ENCODE measurements around the gene LAMA4.

DNA sequence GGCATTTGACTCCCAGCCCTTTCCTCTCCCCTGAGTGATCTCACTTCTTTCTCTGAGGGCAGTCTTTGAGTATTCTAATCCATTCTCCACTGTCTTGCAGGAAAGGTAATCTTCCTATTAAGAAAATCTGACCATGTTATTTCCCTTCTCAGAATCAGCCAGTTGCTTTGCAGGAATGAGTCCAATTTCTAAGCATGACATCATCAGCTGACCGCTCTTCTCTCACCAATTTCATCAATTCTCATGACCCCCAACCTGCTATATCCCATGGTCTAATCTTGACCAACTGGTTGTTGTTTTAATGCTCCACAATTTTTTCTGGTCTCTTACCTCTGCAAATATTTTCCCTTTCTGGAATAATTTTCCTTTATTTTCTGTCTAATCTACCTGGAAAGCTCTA, 93.6 kb downstream of the LAMA4 start:
- TF ChIP-seq, protein P1, sequence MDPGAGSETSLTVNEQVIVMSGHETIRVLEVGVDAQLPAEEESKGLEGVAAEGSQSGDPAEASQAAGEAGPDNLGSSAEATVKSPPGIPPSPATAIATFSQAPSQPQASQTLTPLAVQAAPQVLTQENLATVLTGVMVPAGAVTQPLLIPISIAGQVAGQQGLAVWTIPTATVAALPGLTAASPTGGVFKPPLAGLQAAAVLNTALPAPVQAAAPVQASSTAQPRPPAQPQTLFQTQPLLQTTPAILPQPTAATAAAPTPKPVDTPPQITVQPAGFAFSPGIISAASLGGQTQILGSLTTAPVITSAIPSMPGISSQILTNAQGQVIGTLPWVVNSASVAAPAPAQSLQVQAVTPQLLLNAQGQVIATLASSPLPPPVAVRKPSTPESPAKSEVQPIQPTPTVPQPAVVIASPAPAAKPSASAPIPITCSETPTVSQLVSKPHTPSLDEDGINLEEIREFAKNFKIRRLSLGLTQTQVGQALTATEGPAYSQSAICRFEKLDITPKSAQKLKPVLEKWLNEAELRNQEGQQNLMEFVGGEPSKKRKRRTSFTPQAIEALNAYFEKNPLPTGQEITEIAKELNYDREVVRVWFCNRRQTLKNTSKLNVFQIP (CRISPR knock-in tag; IDR thresholded peaks at IDR 0.05; ENCODE audit: borderline replicate concordance, low read depth), result no peak
- TF ChIP-seq, protein P2, sequence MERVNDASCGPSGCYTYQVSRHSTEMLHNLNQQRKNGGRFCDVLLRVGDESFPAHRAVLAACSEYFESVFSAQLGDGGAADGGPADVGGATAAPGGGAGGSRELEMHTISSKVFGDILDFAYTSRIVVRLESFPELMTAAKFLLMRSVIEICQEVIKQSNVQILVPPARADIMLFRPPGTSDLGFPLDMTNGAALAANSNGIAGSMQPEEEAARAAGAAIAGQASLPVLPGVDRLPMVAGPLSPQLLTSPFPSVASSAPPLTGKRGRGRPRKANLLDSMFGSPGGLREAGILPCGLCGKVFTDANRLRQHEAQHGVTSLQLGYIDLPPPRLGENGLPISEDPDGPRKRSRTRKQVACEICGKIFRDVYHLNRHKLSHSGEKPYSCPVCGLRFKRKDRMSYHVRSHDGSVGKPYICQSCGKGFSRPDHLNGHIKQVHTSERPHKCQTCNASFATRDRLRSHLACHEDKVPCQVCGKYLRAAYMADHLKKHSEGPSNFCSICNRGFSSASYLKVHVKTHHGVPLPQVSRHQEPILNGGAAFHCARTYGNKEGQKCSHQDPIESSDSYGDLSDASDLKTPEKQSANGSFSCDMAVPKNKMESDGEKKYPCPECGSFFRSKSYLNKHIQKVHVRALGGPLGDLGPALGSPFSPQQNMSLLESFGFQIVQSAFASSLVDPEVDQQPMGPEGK (CRISPR knock-in tag; IDR thresholded peaks at IDR 0.05; ENCODE audit: borderline replicate concordance), result no peak
- TF ChIP-seq ZNF8 (CRISPR knock-in tag; IDR thresholded peaks at IDR 0.05) (no peak), ZNF565 (CRISPR knock-in tag; conservative IDR thresholded peaks at IDR 0.05; ENCODE audit: low read depth) (no peak), ZFP3 (CRISPR knock-in tag; IDR thresholded peaks at IDR 0.05) (no peak), RARB (CRISPR knock-in tag; IDR thresholded peaks at IDR 0.05) (no peak), ARNTL (CRISPR knock-in tag; IDR thresholded peaks at IDR 0.05; ENCODE audit: borderline replicate concordance, low read depth) (no peak), TCF4 (CRISPR knock-in tag; IDR thresholded peaks at IDR 0.05; ENCODE audit: borderline replicate concordance) (no peak), ESRRG (CRISPR knock-in tag; IDR thresholded peaks at IDR 0.05) (no peak), SNAI2 (CRISPR knock-in tag; IDR thresholded peaks at IDR 0.05) (no peak), ZFP30 (CRISPR knock-in tag; IDR thresholded peaks at IDR 0.05) (no peak), PPARA (CRISPR knock-in tag; IDR thresholded peaks at IDR 0.05; ENCODE audit: borderline replicate concordance) (no peak)
- TF ChIP-seq, protein P3, sequence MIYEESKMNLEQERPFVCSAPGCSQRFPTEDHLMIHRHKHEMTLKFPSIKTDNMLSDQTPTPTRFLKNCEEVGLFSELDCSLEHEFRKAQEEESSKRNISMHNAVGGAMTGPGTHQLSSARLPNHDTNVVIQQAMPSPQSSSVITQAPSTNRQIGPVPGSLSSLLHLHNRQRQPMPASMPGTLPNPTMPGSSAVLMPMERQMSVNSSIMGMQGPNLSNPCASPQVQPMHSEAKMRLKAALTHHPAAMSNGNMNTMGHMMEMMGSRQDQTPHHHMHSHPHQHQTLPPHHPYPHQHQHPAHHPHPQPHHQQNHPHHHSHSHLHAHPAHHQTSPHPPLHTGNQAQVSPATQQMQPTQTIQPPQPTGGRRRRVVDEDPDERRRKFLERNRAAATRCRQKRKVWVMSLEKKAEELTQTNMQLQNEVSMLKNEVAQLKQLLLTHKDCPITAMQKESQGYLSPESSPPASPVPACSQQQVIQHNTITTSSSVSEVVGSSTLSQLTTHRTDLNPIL (CRISPR knock-in tag; IDR thresholded peaks at IDR 0.05; ENCODE audit: low read depth), result no peak

Measured in SK-N-SH treated with all-trans-retinoic acid at 6 μM for 48 hours (cell line).